HG03159 (cell line): ENCODE results near the gene TIGD1.
"Not testable (repeated sequence)": the region's sequence is repeated elsewhere in the genome, so short reads cannot be mapped to it uniquely, and the experiment has no call there.

ENCODE experiments used
- ATAC-seq: cut with Tn5 transposase; IDR thresholded peaks from one replicate; pipeline ENCODE4 v1.9.1; 2021; ENCODE audit warnings: mild to moderate bottlenecking, moderate library complexity; ENCODE audit not compliant: unreplicated experiment

TIGD1 gene

GRCh38 chr2:232571026-232571474 lies 20.7 kb upstream of the TIGD1 start:
- ATAC-seq = no peak

GRCh38 chr2:232570481-232570880 lies 20.1 kb upstream of the TIGD1 start:
- ATAC-seq = not testable (repeated sequence)

GRCh38 chr2:232569541-232569940 lies 19.2 kb upstream of the TIGD1 start:
- no peak for ATAC-seq

GRCh38 chr2:232568161-232568560 lies 17.8 kb upstream of the TIGD1 start:
- no peak for ATAC-seq

- no peak for ATAC-seq
Observed at GRCh38 chr2:232567721-232568120, 17.4 kb upstream of the TIGD1 start.

GRCh38 chr2:232563580-232563979 lies 13.2 kb upstream of the TIGD1 start:
- ATAC-seq = no peak

GRCh38 chr2:232562515-232563151 lies 12.3 kb upstream of the TIGD1 start:
- ATAC-seq = no peak

GRCh38 chr2:232556426-232556825 lies 6.1 kb upstream of the TIGD1 start:
- ATAC-seq = no peak

GRCh38 chr2:232551776-232552175 lies 1.4 kb upstream of the TIGD1 start:
- no peak for ATAC-seq

- ATAC-seq = no peak
Observed at GRCh38 chr2:232551250-232551638, 887 bp upstream of the TIGD1 start.

GRCh38 chr2:232549655-232550353 lies 553 bp downstream of the TIGD1 start:
- ATAC-seq = peak; percentile 10

GRCh38 chr2:232547991-232548390 lies 2.4 kb downstream of the TIGD1 start:
- ATAC-seq = no peak

- no peak for ATAC-seq
Observed at GRCh38 chr2:232545511-232546375, 4.6 kb downstream of the TIGD1 start.

GRCh38 chr2:232544674-232545073 lies 5.7 kb downstream of the TIGD1 start:
- ATAC-seq = no peak

GRCh38 chr2:232543928-232544631 lies 6.3 kb downstream of the TIGD1 start:
- no peak for ATAC-seq

- no peak for ATAC-seq
Observed at GRCh38 chr2:232543491-232543890, 6.9 kb downstream of the TIGD1 start.

GRCh38 chr2:232542715-232543467 lies 7.5 kb downstream of the TIGD1 start:
- ATAC-seq = no peak

GRCh38 chr2:232541961-232542714 lies 8.2 kb downstream of the TIGD1 start:
- ATAC-seq = no peak

- no peak for ATAC-seq
Observed at GRCh38 chr2:232541195-232541960, 9.0 kb downstream of the TIGD1 start.
